ENCODE results near the gene RNF144A.

DNA sequence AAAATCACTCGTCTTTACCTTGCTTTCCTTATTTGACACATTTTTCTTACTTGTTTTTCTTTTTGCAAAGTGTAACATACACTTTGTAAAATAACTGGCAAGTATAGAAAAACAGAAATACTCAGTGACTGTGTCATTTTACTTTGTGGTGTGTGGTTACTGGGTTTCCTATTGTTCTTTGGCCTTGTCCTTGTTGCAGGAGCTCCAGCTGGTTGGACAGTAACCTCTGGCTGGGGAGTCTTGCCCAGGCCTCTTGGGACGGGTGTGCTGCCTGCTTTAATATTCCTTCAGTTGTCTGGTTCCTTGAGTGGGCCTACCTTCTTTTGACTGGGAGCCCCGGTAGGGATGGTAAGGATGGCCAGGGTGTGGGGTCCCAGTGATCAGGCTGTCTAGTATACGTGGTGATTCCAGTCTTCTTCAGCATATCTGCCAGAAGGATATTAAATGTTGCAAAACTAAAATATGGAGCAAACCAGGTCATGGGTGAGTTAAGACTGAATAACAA is 53.8 kb downstream of the RNF144A start:
- TF ChIP-seq POLR2A (IDR thresholded peaks at IDR 0.05) = no peak
- TF ChIP-seq, protein P1, sequence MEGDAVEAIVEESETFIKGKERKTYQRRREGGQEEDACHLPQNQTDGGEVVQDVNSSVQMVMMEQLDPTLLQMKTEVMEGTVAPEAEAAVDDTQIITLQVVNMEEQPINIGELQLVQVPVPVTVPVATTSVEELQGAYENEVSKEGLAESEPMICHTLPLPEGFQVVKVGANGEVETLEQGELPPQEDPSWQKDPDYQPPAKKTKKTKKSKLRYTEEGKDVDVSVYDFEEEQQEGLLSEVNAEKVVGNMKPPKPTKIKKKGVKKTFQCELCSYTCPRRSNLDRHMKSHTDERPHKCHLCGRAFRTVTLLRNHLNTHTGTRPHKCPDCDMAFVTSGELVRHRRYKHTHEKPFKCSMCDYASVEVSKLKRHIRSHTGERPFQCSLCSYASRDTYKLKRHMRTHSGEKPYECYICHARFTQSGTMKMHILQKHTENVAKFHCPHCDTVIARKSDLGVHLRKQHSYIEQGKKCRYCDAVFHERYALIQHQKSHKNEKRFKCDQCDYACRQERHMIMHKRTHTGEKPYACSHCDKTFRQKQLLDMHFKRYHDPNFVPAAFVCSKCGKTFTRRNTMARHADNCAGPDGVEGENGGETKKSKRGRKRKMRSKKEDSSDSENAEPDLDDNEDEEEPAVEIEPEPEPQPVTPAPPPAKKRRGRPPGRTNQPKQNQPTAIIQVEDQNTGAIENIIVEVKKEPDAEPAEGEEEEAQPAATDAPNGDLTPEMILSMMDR (IDR thresholded peaks at IDR 0.05) = no peak

Data from testis (tissue), 2 donors.